DMS153 (cell line): Measurements from ENCODE around the gene STPG4.

Experiments used
- DNase-seq: peaks from one replicate; lab custom pipeline; 2025; lab: John Stamatoyannopoulos, UW

STPG4 gene

DNA sequence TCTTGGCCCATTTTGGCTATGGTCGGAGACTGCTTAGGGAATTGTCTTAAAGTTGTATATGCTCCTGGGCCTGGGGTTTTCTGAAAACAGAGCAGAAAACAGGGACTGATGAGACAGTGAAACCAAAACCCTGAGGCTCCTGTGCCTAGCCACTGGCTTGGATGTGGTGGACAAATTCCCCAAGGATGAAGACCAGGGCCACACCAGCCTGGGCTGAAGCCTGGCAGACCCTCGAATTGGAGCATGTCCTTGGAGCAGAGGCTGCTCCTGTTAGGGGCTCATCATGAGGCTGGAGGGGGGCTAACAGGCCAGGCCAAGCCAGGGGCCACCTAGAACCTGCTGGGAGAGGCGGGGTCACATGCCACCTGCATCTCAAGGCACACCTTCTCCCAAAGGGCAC is 68.1 kb downstream of the STPG4 start:
- no peak for DNase-seq

DNA sequence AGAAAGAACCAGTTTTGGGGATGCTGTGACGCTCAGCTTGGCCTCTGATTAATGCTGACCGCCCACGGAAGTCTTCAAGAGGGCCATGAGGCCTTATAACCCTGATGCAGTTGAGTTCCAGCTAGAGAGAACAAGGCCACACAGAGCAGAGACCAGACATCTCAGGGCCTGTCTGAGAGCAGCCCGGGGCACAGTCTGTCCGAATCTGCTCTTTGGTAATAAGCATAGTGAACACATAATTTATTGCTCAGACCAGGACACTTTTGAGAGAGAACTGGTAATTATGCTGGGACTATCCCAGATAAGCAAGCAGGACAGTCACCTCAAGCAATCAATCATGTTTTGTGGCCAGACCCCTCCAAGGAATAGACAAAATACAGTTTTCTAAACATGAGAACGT is 68.5 kb downstream of the STPG4 start:
- DNase-seq = no peak

DNA sequence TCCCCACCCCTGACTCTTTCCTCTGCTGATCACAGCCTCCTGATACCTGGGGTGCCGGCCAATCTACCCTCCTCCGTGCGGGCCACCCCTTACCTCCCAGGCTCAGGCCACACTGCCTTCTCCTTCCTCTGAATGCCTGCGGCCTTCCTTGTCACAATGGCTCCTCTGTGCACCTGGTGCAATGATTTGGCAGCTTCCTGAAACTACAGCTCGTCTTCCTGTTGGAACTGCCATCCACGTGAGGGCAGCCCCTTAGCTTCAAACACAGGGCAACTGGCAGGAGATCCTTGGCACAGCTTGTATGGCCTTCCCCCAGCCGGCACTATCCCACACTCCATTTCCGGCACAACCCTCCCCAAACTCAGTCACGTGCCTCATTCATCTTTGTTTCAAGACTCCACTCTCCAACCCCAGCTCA is 69.0 kb downstream of the STPG4 start:
- DNase-seq = no peak

DNA sequence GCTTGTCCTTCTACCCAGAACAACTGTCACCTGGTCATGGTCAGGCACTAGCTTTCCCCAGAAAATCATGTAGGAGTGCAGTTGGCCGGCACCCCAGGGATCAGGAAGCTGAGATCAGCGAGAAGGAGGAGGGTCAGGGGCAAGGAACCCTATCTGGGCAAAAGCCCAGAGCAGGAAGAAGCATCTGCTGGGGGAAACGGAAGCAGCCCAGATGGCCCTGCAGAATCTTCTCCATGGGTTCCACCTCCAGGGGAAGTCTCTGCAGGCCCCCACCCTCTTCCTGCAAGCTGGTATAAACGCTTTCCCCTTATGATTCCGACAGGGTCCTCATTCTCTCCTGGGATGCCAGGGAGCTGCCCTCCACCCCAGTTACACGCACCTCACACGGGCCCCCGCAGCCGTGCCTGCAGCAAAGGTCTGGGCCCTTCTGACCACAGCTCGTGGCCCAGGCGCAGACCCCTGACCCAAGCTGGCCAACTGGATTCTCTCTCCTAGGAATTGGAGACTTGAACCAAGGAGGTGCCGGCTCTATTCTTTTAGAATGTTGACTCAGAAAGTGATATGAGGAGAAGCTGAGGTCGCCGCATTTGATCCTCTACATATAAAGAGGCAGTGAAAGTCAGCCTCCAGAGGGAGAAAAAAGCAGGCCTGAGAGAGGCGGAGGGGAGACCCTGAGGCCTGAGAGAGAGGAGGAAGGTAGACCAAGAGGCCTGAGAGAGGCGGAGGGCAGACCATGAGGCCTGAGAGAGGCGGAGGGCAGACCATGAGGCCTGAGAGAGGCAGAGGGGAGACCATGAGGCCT is 71.0 kb downstream of the STPG4 start:
- DNase-seq = no peak

DNA sequence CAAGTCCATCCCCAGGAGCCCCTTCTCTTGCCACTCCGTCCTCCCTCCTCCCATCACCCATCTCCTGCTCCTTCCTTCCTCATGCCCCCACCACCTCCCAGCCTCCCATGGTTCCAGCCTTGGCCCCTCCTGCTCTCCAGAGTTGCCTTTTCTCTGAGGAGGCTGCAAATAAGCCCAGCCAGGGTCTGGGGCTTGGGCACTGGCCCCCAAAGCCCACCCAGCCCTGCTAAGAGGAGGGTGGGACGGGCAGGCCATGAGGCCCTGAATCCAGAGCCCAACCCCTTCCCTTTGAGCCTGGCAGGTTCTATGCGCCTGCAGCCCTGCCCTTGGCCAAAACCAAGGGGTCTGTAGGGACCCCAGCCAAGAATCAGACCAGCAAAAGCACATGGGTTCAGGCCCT is 71.6 kb downstream of the STPG4 start:
- no peak for DNase-seq

DNA sequence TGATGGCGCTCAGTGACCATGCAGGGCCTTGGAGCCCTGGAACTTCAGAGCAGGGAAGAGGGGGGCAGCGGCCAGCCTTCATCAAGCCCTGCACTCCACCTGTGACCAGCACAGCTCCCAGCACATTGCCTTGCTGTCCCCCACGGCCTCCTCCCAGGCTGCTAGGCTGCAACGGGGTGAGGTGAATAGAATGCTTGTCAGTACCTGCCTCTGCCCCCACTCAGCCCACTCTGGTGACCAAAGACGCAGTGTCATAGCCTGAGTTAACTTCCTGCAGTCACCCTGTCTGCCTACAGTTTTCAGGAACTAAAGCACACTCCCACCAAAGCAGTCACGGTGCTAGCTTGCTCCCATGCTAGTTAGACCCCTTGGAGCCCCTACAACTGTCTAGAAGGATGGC is 72.1 kb downstream of the STPG4 start:
- no peak for DNase-seq

DNA sequence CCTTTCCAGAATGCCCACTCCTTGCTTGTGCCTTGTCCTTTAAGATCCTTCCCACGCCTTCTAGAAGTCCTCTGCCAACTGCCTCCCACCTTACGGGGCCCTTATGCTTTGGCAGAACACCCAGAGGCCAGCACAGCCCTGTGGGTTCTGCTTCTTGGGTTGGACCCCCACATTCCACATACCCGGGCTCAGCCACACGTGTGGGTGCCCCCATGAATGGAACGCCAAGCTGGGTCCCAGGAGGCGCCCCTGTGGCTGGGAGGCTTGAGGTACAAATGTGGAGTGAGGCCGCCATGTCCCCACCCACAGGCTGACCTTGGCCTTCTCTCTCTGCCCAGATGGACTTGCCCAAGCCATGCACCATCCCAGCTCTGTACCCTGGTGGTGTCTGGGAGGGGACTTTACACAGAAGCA is 74.2 kb downstream of the STPG4 start:
- no peak for DNase-seq

DNA sequence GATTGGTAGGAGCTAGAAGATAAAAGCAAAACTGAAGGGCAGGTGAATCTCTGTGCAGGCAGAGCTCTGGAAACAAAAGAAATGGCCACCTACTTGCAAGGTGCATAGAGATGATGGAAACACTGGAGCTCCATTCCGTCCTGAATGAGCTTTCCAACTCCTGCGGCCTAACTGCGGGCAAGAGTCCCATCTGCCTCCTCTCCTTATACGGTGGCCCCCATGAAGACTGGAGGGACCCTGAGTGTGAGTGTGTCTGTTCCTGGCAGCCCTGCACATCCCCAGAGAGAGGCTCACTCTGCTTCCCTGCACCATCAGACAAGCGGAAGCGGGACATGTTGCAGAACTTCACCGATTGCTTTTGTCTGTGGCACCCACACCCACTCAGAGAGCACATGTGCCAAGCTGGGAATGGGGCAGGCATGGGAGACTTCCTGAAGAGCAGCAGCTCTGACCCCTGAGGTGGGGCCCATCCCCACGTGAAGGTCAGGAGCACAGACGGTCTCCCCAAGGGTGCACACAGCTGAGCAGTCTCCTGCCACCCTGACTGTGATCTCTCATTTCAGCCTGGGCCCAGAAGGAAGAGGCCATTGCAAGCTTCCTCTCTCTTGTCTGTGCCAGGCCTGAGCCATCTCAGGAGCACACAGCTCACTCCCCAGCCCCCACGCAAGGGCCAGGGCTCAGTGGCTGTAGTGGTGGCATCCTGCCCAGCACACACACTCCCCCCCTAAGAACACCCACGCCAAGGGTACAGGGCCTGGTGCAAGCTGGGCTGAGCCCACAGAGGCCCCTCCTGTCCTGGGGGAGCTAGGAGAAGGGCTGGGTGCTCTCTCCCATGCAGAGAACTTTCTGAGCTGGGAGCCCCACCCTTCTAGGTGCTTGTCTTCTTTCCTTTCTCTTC is 75.3 kb downstream of the STPG4 start:
- no peak for DNase-seq

DNA sequence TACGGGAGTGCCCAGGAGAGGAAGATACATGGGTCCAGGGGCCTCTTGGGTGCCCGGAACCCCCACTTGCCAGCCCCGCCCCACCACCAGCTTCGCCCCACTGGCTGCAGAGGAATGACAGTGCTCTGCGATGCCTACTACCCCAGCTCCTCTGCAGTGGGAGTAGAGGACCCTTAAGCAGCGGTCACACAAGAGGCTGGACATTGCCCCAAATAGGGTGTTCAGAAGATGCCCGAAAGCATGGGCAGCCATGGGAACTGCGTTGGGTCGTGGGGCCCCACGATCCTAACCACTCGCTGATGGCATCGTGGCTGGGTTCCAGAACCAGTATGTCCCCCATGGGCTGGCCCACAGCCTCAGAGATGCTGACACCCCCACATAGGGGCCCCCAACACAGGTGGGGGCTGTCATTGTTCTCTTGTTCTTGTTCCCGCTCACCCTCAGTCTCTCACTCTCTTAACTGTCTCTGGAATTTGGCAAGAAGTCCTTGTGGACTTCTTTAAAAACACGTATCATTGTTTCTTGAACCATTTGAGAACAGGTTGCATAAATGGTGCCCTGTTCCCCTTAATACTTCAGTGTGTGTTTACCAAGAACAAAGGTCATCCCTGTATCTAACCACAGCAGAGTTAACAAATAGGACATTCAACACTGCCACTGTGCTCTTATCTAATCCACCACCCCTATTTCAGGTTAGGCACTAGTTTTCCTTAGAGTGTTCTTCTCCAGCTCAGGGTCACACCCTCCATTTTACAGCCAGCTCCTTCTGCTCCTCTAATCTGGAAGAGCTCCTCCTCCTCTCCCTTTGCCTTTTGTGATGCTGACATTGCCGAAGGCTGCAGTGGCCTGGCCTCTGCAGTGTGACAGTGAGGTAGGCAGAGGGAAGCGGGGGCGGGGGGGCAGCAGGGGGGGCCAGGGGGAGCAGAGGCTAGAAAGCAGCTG is 76.3 kb downstream of the STPG4 start:
- no peak for DNase-seq

DNA sequence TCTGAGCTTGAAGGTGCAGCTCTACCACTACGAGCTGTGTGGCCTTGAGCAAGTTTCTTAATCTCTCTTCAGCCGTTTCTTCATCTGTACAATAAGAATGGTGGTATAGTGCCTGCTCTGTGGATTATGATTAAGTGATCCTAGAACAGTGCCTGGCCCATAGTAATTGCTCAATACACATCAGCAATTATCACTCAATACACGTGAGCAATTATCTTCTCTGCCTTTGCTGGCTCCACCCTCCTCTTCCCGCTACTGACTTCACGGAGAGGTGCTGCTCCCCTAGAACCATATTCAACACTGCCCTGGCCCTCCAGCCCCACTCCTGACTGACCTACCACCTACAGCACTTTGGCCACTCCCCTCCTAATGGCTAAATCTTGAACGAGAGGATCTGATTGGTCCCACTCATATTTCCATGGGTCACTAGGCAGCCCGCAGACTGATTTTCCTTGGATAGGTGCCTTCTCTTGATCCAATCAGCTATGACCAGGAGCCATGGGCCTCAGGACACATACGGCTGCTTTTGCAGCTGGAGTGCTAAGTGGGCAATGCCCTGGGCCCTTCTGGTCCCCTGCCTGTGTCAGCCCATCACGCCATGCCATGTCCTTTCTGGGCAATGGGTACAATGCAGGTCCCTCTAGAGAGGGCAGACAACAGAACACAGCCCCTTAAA is 77.5 kb downstream of the STPG4 start:
- DNase-seq = no peak

DNA sequence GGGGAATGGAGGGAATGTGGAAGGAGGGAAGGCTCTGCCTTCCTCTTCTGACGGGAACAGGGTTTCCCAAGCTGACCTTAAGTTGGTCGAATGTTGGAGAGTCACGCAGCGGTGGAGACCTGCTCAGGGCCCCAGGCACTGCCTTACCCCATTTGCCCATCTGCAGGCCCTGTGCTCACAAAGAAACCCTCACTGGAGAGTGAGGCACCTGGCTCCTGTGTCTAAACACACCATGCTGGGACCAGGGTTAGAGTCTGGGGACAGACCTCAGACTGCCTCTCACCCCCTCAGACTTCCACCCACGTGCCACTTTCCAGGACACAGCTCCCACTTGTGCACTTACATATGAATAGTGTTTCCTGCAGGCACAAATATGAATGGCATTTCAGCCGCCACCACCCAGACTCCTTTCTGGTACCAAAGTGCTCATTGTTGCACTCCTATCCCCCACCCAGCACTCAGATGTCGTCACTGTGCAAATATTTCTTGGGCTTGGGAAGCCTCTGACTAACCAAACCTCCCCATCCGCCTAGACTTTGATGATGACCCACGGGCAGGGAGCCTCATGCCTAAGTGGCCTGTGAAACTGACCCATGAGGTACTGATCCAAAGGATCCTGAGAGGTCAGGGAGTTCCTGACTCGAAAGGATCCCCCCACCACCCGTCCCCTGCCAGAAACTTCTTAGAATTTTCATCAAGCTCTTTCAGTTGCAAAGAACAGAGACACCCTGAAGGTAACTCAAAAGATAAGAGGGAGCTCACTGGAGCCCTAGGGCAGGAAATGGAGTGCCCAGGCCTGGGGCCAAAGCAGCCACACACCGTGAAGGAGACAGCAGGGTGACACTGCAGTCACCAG is 78.3 kb downstream of the STPG4 start:
- no peak for DNase-seq

DNA sequence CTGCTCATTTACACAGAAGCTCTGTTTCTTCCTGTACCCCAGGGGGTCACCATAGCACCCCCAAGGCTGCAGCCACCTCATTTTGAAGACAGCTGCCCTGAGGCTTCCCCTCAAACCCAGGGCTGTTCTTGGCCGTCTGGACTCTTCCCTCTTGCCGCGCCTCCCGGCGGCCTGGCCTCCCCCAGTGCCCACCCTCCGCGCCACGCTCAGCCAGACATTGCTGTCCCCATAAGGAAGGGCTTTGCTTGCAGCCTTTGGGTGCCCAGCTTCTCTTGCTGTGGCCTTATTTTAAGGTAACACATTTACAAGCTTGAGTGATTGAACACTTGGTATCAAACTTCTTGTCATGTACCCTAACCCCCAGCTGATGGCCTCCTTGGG is 79.0 kb downstream of the STPG4 start:
- DNase-seq = no peak

DNA sequence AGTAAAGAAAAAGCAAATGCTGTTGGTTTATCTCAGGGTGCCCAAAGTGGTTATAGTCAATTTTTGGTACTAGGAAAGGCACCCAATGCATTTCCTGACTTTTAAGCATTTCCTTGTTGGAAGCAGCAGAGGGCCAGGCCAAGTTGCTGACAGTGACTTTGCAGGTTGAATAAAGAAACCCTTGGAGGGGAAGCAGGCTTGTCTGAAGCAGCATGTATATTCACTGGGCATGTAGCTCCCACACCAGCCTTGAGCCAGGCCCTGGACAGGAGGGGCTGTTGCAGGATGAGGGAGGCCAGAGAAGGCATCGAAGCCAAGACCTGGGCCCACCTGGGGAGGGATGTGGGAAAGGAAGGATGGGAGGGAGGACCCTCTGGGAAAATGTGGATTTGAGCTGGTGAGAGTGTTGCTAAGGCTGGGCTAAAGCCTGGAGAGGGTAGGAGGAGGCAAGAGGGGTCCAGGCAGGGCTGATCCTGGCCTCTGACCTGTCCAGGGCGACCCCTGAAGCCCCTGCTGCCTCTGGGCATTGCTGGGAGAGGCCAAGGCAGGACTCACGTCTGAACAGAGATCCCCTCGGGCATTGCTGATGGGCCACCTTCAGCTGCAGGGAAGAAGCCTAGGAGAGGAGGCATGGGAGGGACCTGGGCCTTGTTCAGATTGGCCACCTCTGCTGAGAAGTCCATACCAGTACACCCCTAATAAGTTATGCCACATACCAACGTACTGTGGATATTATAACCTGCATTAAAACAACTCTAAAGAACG is 79.6 kb downstream of the STPG4 start:
- DNase-seq = no peak

DNA sequence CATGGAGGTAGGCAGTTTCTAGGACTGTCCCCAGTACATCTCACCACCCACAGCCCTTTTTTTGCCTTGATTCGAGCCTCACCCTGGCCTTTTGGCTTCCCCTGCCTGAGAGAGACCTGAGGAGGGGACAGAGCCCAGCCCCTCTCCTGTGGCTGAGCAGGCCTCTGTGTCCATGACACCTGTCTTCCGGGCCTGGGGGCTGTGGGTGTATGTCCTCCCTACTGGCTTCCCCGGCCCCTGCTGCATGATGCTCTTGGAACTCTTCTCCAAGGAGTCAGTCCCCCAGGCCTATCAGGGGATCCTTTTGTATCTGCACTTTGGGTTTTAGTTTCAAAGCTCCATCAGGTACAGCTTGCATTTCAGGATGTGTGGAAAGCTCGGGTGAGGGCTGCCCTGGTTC is 80.4 kb downstream of the STPG4 start:
- DNase-seq = no peak

DNA sequence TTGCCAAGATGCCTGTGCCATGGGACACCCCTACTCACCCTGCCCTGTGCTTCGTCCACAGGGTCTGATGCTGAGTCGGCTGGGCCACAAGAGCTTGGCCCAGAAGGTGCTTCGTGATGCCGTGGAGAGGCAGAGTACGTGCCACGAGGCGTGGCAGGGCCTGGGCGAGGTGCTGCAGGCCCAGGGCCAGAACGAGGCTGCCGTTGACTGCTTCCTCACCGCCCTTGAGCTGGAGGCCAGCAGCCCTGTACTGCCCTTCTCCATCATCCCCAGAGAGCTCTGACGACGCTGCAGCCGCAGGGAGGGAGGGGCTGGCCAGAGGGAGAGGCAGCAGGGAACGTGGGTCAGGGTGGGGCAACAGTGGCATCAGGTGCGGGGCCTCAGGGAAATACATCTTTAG is 81.5 kb downstream of the STPG4 start:
- DNase-seq = no peak

DNA sequence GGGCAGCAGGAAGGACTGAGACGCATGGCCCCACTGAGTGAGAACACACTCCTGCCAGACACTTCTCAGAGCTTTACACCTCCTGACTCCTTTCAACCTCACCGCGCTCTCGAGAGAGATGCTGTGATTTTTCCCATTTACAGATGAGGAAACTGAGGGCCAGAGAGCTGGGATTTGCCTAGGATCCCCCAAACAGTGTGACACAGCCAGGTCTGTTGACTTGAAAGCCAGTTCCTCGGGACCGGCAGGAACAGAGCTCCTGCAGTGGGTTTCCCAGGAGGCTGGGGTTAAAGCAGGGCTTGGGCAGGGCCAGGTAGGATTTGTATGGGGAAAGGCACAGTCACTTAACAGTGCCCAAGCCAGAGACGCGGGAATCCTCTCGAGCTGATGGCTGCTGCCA is 81.9 kb downstream of the STPG4 start:
- DNase-seq = no peak

DNA sequence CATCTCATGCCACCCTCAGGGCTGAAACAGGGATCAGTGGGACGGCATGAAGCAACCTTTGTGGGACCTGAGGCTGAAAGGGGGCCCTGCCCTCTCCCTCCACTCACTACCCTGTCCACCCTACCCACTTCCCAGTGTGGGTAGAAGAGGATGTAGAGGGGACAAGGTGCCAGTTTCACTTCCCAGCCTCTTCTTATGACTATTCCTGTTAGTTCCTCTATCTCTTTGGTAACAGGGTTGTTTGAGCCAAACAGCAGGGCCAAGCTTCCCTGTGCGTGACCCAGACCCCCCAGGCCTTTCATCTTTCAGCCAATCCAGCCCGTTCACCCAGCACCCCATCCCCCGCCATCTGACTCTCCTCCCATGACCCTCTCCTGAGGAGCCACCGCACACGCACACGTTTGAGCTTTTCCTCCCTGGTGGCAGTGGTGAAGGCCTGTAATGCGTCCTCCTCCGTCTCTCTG is 82.3 kb downstream of the STPG4 start:
- DNase-seq = no peak

DNA sequence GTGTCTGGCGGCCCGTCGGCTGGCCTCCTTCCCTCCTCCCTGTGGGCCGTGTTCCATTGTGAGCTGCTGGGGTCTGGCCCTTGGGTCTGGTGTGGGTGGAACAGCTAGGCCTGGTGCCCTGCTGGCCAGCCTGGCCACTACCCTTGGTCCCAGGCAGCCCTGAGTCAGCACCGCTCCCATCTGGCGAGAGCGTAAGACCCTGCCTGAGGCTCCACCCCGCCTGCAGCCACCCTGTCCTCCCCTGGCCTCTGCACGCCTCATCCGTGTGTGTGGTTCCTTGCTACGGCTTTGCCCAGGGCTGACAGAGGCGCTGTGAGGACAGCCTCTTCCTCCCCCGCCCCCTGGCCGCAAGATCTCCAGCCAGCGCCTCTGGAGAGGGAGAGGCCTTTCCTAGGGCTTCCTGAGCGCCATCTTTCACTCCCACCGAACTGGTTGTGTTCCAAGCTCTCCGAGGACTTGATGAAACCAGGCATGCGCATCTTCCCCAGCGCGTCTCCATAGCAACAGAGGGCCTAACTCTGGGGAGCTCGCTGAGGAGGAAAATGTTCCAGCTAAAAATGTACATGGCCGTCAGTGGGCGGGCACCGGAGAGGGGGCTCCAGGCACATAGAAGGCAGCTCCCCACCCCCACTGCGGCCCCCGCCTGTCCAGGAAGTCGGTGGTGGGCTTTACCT is 83.0 kb downstream of the STPG4 start:
- DNase-seq = no peak
